ENCODE data around the gene WFDC1. TPM values are rescaled to one million over a fixed set of nuclear protein-coding genes. Genes with fewer than 3 reads are reported as not detected.
"Not testable (repeated sequence)": the region's sequence is repeated elsewhere in the genome, so short reads cannot be mapped to it uniquely, and the experiment has no call there.

Gene WFDC1
- total RNA-seq, 4 donors from 2014 or later = 2.3 to 7.6 (median 5.0) TPM

DNA sequence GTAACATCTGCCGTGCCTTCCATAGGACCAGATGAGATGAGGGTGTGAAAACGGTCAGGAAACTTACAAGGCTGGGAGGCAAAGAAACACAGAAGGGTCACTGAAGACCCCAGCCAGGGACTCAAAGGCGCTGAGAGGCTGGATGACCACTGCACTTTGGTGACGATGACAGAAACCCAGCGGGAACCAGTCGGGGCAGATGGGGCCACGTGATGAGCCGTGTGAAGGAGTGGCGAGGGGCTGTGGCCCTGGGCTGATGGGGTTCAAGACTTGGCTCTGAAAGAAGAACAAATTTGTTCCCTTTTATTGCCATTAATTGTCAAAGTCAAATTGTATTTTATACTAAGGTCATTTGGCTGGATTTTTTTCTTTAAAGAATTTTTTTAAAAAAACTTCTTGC lies 45.1 kb downstream of the WFDC1 start:
- Histone ChIP-seq H3K27me3 (no peaks in the 10 kb centered on the region), H3K36me3 (no peaks in the 10 kb centered on the region), H3K4me3 (no peak overlapping the region), H3K4me1 (peaks cover 0 to 6% (median 5%) of the 10 kb centered on the region in 3 donors), H3K9me3 (peaks cover 0 to 5% (median 4%) of the 10 kb centered on the region in 3 donors), H3K27ac (no peak overlapping the region)
- TF ChIP-seq, protein P1, sequence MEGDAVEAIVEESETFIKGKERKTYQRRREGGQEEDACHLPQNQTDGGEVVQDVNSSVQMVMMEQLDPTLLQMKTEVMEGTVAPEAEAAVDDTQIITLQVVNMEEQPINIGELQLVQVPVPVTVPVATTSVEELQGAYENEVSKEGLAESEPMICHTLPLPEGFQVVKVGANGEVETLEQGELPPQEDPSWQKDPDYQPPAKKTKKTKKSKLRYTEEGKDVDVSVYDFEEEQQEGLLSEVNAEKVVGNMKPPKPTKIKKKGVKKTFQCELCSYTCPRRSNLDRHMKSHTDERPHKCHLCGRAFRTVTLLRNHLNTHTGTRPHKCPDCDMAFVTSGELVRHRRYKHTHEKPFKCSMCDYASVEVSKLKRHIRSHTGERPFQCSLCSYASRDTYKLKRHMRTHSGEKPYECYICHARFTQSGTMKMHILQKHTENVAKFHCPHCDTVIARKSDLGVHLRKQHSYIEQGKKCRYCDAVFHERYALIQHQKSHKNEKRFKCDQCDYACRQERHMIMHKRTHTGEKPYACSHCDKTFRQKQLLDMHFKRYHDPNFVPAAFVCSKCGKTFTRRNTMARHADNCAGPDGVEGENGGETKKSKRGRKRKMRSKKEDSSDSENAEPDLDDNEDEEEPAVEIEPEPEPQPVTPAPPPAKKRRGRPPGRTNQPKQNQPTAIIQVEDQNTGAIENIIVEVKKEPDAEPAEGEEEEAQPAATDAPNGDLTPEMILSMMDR (IDR thresholded peaks at IDR 0.05) = no peak
- TF ChIP-seq POLR2A (IDR thresholded peaks at IDR 0.05) = no peak
- 79 to 87% methylated on average over 8 of the region's 9 CpGs for WGBS, 2 donors
- intact Hi-C loops (cut with DNase I) = no loop called here
- DNase-seq = no peak

DNA sequence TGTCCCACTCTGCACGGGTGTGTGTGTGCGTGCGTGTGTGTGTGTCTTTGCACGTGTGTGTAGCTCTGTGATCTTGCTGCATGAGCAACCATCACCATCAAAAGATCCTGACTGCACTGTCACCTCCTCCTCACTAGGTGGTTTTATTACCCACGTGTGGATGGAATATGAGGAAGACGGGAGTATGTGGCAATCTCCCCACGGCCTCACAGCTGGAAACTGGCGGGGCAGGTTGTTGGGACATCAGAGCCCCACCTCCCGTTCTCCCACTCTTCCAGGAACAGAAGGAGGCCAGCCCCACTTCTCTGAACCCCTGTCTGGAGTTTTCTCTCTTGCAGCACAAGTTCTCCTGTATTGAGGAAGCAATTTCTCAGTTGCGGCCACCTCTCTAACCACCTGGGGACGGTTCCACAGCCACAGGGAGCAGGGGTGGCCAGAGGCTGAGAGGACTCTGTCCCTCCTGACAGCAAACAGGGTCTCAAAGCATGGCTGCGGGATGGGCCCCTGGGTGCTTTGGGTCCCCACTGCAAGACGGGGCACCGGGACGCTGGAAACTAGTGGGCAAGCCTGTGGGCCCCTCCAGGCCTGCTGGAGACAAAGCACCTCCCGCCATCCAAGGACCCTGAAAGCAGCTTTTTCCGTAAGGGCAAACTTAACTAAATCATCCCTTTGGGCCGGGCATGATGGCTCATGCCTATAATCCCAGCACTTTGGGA lies 45.8 kb downstream of the WFDC1 start:
- Histone ChIP-seq H3K27me3 (no peaks in the 10 kb centered on the region), H3K27ac (no peak overlapping the region), H3K4me1 (peaks cover 0 to 6% (median 5%) of the 10 kb centered on the region in 3 donors), H3K4me3 (no peak overlapping the region), H3K36me3 (no peaks in the 10 kb centered on the region), H3K9me3 (peaks cover 0 to 5% (median 4%) of the 10 kb centered on the region in 3 donors)
- no peak for DNase-seq
- 42 to 62% methylated on average over 4 to 9 of the region's 18 CpGs for WGBS, 2 donors
- intact Hi-C loops (cut with DNase I) = no loop called here
- TF ChIP-seq, protein P1 (IDR thresholded peaks at IDR 0.05) = peak in 3 of 6 experiments; percentile 31 to 72 (median 36)
- no peak for TF ChIP-seq POLR2A (IDR thresholded peaks at IDR 0.05)

DNA sequence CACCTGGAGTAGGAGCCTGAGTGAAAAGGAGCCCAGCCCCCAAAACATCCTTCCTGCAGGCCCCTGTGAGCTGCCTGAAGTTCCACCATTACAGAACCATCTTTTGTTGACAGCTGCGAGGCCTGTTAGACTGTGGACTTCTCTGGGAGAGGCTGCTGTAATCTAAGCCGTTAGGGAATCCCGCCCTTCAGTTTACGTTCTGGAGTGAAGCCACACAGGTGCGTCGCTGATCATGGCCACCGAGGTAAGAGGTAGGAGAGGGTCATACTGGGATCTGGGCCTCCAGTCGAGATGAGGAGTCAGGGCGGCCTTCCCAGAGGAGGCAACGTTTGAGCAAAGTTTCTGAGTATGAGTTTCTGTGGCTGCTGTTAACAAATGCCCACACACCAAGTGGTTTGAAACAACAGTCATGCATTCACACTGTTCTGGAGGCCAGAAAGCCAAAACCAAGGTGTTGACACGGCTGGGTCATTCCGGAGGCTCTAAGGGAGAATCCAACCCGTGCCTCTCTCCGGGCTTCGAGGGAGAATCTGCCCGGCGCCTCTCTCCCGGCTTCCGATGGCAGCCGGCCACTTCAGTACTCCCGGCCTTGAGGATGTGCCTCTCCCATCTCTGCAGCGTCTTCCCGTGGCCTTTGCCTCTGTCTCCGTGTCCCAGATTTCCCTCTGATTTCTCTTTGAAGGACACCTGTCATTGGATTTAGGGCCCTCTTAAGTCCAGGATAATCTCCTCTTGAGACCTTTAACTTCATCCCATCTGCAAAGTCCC lies 47.0 kb downstream of the WFDC1 start:
- no peak for TF ChIP-seq POLR2A (IDR thresholded peaks at IDR 0.05)
- TF ChIP-seq, protein P1 (IDR thresholded peaks at IDR 0.05) = no peak
- Histone ChIP-seq H3K27ac (no peak overlapping the region), H3K36me3 (no peaks in the 10 kb centered on the region), H3K4me3 (no peak overlapping the region), H3K4me1 (peaks cover 0 to 6% (median 5%) of the 10 kb centered on the region in 3 donors), H3K27me3 (peaks cover 0 to 4% (median 0%) of the 10 kb centered on the region in 4 donors), H3K9me3 (peaks cover 0 to 5% (median 4%) of the 10 kb centered on the region in 3 donors)
- intact Hi-C loops (cut with DNase I) = no loop called here
- no peak for DNase-seq
- WGBS, 2 donors = 89 to 94% methylated on average over 12 to 23 of the region's 24 CpGs

DNA sequence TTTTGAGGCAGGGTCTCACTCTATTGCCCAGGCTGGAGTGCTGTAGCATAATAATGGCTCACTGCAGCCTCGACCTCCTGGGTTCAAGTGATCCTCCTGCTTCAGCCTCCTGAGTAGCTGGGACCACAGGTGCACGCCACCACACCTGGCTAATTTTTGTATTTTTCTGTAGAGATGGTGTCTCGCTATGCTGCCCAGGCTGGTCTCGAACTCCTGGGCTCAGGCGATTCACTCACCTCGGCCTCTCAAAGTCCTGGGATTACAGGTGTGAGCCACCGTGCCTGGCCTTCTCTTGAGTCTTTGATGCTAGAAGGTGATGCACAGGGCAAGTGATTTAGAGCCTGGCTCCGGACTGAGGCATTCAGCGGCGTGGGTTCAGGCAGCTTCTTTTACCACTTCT lies 49.1 kb downstream of the WFDC1 start:
- not testable (repeated sequence) for H3K27ac ChIP-seq

DNA sequence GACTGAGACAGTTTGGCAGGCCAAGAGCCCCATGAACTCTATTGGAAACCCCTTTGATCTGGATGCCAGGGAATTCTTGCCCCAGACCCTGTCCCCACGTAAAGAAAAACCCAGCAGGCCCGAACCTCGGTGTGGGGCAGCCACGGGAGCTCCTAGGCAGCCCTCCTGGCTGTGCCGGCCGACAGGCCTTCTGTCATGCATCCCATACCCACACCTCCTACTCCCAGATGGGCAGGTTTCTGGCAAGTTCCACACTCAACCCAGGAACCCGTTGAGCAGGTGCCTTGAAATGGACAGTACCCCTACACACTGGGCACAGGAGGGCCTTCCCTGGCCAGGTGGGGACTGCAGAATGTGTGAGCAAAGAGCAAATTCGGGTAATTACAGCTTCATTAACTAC lies 50.1 kb downstream of the WFDC1 start:
- H3K27ac ChIP-seq = no peak overlapping the region

More for the DNA sequence above, 49.1 kb downstream of the WFDC1 start:
- H3K36me3 ChIP-seq; intact Hi-C loops (cut with DNase I); H3K9me3 ChIP-seq; DNase-seq; H3K27me3 ChIP-seq; H3K4me3 ChIP-seq; H3K4me1 ChIP-seq: not testable (repeated sequence)
- WGBS, 2 donors = 88 to 93% methylated on average over 10 of the region's 10 CpGs

More for the DNA sequence above, 50.1 kb downstream of the WFDC1 start:
- 70 to 94% methylated on average over 2 to 3 of the region's 8 CpGs for WGBS, 2 donors
- no peak overlapping the region for H3K4me3 ChIP-seq
- TF ChIP-seq, protein P1 (IDR thresholded peaks at IDR 0.05) = no peak
- TF ChIP-seq POLR2A (IDR thresholded peaks at IDR 0.05) = no peak
- no peaks in the 10 kb centered on the region for H3K36me3 ChIP-seq
- H3K4me1 ChIP-seq = peaks cover 0 to 6% (median 5%) of the 10 kb centered on the region in 3 donors
- H3K9me3 ChIP-seq = no peaks in the 10 kb centered on the region
- H3K27me3 ChIP-seq = peaks cover 0 to 7% (median 0%) of the 10 kb centered on the region in 4 donors
- no peak for DNase-seq
- intact Hi-C loops (cut with DNase I) = no loop called here
